Endometrial microvascular endothelial cells (primary cell): ENCODE results near the gene SIMC1. TPM values are rescaled to one million over a fixed set of nuclear protein-coding genes. Genes with fewer than 3 reads are reported as not detected.
"Not testable (repeated sequence)": the region's sequence is repeated elsewhere in the genome, so short reads cannot be mapped to it uniquely, and the experiment has no call there.

Experiments used
- in situ Hi-C: cut with HindIII; loops from 2 replicates; pipeline ENCODE4 v1.10.0; 2017; ENCODE audit warnings: low sequenced_read_pairs, low pct_unique_long_range_greater_than_20kb; ENCODE audit errors: inconsistent ontology term
- total RNA-seq: library from RNA; depleted of rRNA; stranded (reverse); fragments of >200 nt; gene quantifications from one replicate; pipeline ENCODE4 v1.2.3, GENCODE V29; 2015; ENCODE audit errors: inconsistent ontology term

SIMC1 gene
- total RNA-seq: 6.1 TPM

GRCh38 chr5:176237971-176238644, at the start of gene SIMC1:
SIMC1 (plus strand) TSS chr5:176238424; CDS start chr5:176238509, 85 bp downstream.
- in situ Hi-C loops: not testable (repeated sequence)

- in situ Hi-C loops: no loop called here
These were observed 49.6 kb upstream of the SIMC1 start for GRCh38 chr5:176188506-176189193.

GRCh38 chr5:176189857-176190256, 48.4 kb upstream of the SIMC1 start:
- in situ Hi-C loops: no loop called here

GRCh38 chr5:176190886-176191755, 47.1 kb upstream of the SIMC1 start:
- in situ Hi-C loops: no loop called here

GRCh38 chr5:176192094-176192721, 46.0 kb upstream of the SIMC1 start:
- in situ Hi-C loops: no loop called here

GRCh38 chr5:176192722-176193117, 45.5 kb upstream of the SIMC1 start:
- in situ Hi-C loops: not testable (repeated sequence)

GRCh38 chr5:176193636-176194035, 44.6 kb upstream of the SIMC1 start:
- in situ Hi-C loops: not testable (repeated sequence)

- in situ Hi-C loops: not testable (repeated sequence)
These were observed 43.8 kb upstream of the SIMC1 start for GRCh38 chr5:176194238-176195083.

- in situ Hi-C loops: not testable (repeated sequence)
These were observed 43.2 kb upstream of the SIMC1 start for GRCh38 chr5:176195084-176195413.

- in situ Hi-C loops: not testable (repeated sequence)
These were observed 42.6 kb upstream of the SIMC1 start for GRCh38 chr5:176195487-176196207.

GRCh38 chr5:176196781-176197180, 41.4 kb upstream of the SIMC1 start:
- in situ Hi-C loops: not testable (repeated sequence)

GRCh38 chr5:176197234-176197858, 40.9 kb upstream of the SIMC1 start:
- in situ Hi-C loops: not testable (repeated sequence)

GRCh38 chr5:176198299-176198698, 39.9 kb upstream of the SIMC1 start:
- in situ Hi-C loops: not testable (repeated sequence)

- in situ Hi-C loops: not testable (repeated sequence)
These were observed 39.1 kb upstream of the SIMC1 start for GRCh38 chr5:176198991-176199733.

- in situ Hi-C loops: not testable (repeated sequence)
These were observed 38.3 kb upstream of the SIMC1 start for GRCh38 chr5:176199803-176200399.

- in situ Hi-C loops: no loop called here
These were observed 36.4 kb upstream of the SIMC1 start for GRCh38 chr5:176201811-176202210.
